Stimulated activated CD4-positive, alpha-beta T cell treated with anti-CD3 and anti-CD28 coated beads, Interleukin-15, amount 100 ng/mL, for 24 hours (primary cell): ENCODE measurements around the gene NDUFS6.
"Not testable (repeated sequence)": the region's sequence is repeated elsewhere in the genome, so short reads cannot be mapped to it uniquely, and the experiment has no call there.

ENCODE experiments used
- DNase-seq: peaks from one replicate; pipeline ENCODE4 v3.0.0-alpha.2; 2020

NDUFS6 gene

GRCh38 chr5:1799110-1799601 lies 2.1 kb upstream of the NDUFS6 start:
- DNase-seq: peak; percentile 59

GRCh38 chr5:1799602-1800471 lies 1.4 kb upstream of the NDUFS6 start, which contains the start of gene MRPL36:
Gene MRPL36 (minus strand): TSS chr5:1799837. CDS start chr5:1798935, 902 bp downstream.
- DNase-seq: peak; percentile 96

GRCh38 chr5:1800472-1801221 lies 560 bp upstream of the NDUFS6 start:
- DNase-seq: peak; percentile 32

- no peak for DNase-seq
These were observed 724 bp downstream of the NDUFS6 start for GRCh38 chr5:1801967-1802295.

GRCh38 chr5:1803192-1803591 lies 2.0 kb downstream of the NDUFS6 start:
- no peak for DNase-seq

GRCh38 chr5:1804001-1804690 lies 2.9 kb downstream of the NDUFS6 start:
- no peak for DNase-seq

- DNase-seq: no peak
These were observed 4.1 kb downstream of the NDUFS6 start for GRCh38 chr5:1805326-1805725.

- DNase-seq: no peak
These were observed 4.5 kb downstream of the NDUFS6 start for GRCh38 chr5:1805736-1806135.

GRCh38 chr5:1806199-1806598 lies 5.0 kb downstream of the NDUFS6 start:
- no peak for DNase-seq

GRCh38 chr5:1806974-1807373 lies 5.8 kb downstream of the NDUFS6 start:
- no peak for DNase-seq

- DNase-seq: no peak
These were observed 6.4 kb downstream of the NDUFS6 start for GRCh38 chr5:1807451-1808185.

- no peak for DNase-seq
These were observed 7.2 kb downstream of the NDUFS6 start for GRCh38 chr5:1808439-1808838.

GRCh38 chr5:1809416-1810035 lies 8.3 kb downstream of the NDUFS6 start:
- DNase-seq: no peak

- DNase-seq: no peak
These were observed 9.4 kb downstream of the NDUFS6 start for GRCh38 chr5:1810581-1811101.

GRCh38 chr5:1814183-1815020 lies 13.2 kb downstream of the NDUFS6 start:
- DNase-seq: no peak

GRCh38 chr5:1815071-1815786 lies 14.0 kb downstream of the NDUFS6 start:
- no peak for DNase-seq

- no peak for DNase-seq
These were observed 14.7 kb downstream of the NDUFS6 start for GRCh38 chr5:1815881-1816292.

- DNase-seq: not testable (repeated sequence)
These were observed 15.4 kb downstream of the NDUFS6 start for GRCh38 chr5:1816495-1817089.

GRCh38 chr5:1817261-1818043 lies 16.2 kb downstream of the NDUFS6 start:
- DNase-seq: no peak
